ENCODE data around the gene TERF2IP. TPM values are rescaled to one million over a fixed set of nuclear protein-coding genes. Genes with fewer than 3 reads are reported as not detected.
A peak's percentile ranks its signal among the peaks of the same experiment; 100 is the strongest.

The TERF2IP gene
- total and polyA plus RNA-seq, 8 donors, result 46.7 to 88.7 (median 77.3) TPM

- Histone ChIP-seq H3K9me3 (no peaks in the 10 kb centered on the region), H3K4me1 (peaks cover 28 to 69% of the 10 kb centered on the region in 2 donors), H3K27me3 (no peaks in the 10 kb centered on the region), H3K36me3 (peaks cover 0 to 23% of the 10 kb centered on the region in 2 donors), H3K27ac (peak overlapping the region; percentile 94 to 98), H3K4me3 (peak overlapping the region; percentile 95 to 96)
- peak; percentile 85 to 92 (median 87) for DNase-seq
- intact Hi-C loops (cut with DNase I), result no loop called here
- TF ChIP-seq, protein P1, sequence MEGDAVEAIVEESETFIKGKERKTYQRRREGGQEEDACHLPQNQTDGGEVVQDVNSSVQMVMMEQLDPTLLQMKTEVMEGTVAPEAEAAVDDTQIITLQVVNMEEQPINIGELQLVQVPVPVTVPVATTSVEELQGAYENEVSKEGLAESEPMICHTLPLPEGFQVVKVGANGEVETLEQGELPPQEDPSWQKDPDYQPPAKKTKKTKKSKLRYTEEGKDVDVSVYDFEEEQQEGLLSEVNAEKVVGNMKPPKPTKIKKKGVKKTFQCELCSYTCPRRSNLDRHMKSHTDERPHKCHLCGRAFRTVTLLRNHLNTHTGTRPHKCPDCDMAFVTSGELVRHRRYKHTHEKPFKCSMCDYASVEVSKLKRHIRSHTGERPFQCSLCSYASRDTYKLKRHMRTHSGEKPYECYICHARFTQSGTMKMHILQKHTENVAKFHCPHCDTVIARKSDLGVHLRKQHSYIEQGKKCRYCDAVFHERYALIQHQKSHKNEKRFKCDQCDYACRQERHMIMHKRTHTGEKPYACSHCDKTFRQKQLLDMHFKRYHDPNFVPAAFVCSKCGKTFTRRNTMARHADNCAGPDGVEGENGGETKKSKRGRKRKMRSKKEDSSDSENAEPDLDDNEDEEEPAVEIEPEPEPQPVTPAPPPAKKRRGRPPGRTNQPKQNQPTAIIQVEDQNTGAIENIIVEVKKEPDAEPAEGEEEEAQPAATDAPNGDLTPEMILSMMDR (IDR thresholded peaks at IDR 0.05), result no peak
- ATAC-seq, result peak; percentile 76
Measured at GRCh38 chr16:75648265-75649076, 898 bp downstream of the TERF2IP start.

GRCh38 chr16:75653922-75654321 is 6.3 kb downstream of the TERF2IP start:
- H3K4me3 ChIP-seq, result no peak overlapping the region
- TF ChIP-seq, protein P1 (IDR thresholded peaks at IDR 0.05), result no peak
- ATAC-seq, result no peak

GRCh38 chr16:75658175-75658574 is 10.6 kb downstream of the TERF2IP start:
- TF ChIP-seq, protein P1 (IDR thresholded peaks at IDR 0.05), result no peak
- Histone ChIP-seq H3K4me3 (no peak overlapping the region), H3K27me3 (no peaks in the 10 kb centered on the region), H3K9me3 (no peaks in the 10 kb centered on the region), H3K36me3 (peaks cover 0 to 68% of the 10 kb centered on the region in 2 donors), H3K27ac (no peak overlapping the region), H3K4me1 (peaks cover 0 to 3% of the 10 kb centered on the region in 2 donors)
- intact Hi-C loops (cut with DNase I), result no loop called here
- ATAC-seq, result no peak
- DNase-seq, result no peak

More at GRCh38 chr16:75653922-75654321, 6.3 kb downstream of the TERF2IP start:
- Histone ChIP-seq H3K4me1 (peaks cover 23 to 41% of the 10 kb centered on the region in 2 donors), H3K27ac (no peak overlapping the region), H3K36me3 (peaks cover 0 to 51% of the 10 kb centered on the region in 2 donors), H3K27me3 (no peaks in the 10 kb centered on the region), H3K9me3 (no peaks in the 10 kb centered on the region)
- intact Hi-C loops (cut with DNase I), result no loop called here
- no peak for DNase-seq

GRCh38 chr16:75660321-75660720 is 12.7 kb downstream of the TERF2IP start:
- Histone ChIP-seq H3K36me3 (peaks cover 0 to 53% of the 10 kb centered on the region in 2 donors), H3K27ac (no peak overlapping the region), H3K27me3 (no peaks in the 10 kb centered on the region), H3K4me3 (no peak overlapping the region), H3K9me3 (no peaks in the 10 kb centered on the region), H3K4me1 (no peaks in the 10 kb centered on the region)
- ATAC-seq (no peak), DNase-seq (no peak)
- intact Hi-C loops (cut with DNase I), result no loop called here
- TF ChIP-seq, protein P1 (IDR thresholded peaks at IDR 0.05), result no peak

GRCh38 chr16:75660726-75661302 is 13.2 kb downstream of the TERF2IP start:
- no peak for ATAC-seq
- H3K9me3 ChIP-seq, result no peaks in the 10 kb centered on the region
- H3K4me1 ChIP-seq, result no peaks in the 10 kb centered on the region
- intact Hi-C loops (cut with DNase I), result no loop called here
- no peak overlapping the region for H3K27ac ChIP-seq
- TF ChIP-seq, protein P1 (IDR thresholded peaks at IDR 0.05), result no peak
- H3K27me3 ChIP-seq, result no peaks in the 10 kb centered on the region
- DNase-seq, result no peak
- H3K36me3 ChIP-seq, result peaks cover 0 to 48% of the 10 kb centered on the region in 2 donors
- H3K4me3 ChIP-seq, result no peak overlapping the region
